ENCODE measurements around the gene AHCY. TPM values are rescaled to one million over a fixed set of nuclear protein-coding genes. Genes with fewer than 3 reads are reported as not detected.
"Not testable (repeated sequence)": the region's sequence is repeated elsewhere in the genome, so short reads cannot be mapped to it uniquely, and the experiment has no call there.

Gene AHCY
- total RNA-seq, 2 experiments from 2014 or later = 160 to 163 TPM

DNA sequence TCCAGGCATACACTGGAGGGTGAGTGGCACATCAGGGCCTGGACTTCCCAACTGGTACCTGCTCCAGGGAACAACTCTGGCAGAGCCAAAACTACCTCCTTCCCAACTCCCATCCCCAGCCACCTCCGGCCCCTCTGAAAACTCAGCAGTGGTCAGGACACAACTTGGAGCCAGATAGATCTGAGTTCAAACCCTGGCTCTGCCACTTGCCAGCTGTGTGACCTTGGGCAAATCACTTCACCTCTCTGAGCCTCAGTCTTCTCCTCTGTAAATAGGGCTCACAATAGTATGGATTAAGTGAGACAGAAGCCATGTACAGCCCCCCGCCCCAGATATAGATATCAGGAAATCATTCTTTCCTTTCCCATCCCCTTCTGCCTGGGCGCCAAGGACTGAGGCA is 10.7 kb downstream of the AHCY start:
- no peaks in the 10 kb centered on the region for H3K27me3 Mint-ChIP-seq

GRCh38 chr20:34290471-34290870 is 12.7 kb downstream of the AHCY start:
- no peak for DNase-seq
- intact Hi-C loops (cut with micrococcal nuclease) = no loop called here
- Mint-ChIP-seq H3K27me3 (no peaks in the 10 kb centered on the region), H3K4me3 (no peak overlapping the region), H3K27ac (no peak overlapping the region), H3K36me3 (peaks cover 51% of the 10 kb centered on the region), H3K4me1 (ENCODE audit: low read depth) (no peaks in the 10 kb centered on the region), H3K9me3 (no peaks in the 10 kb centered on the region)
- ChIA-PET CTCF (no interaction called here), POLR2A (no interaction called here)

More for the DNA sequence above, 10.7 kb downstream of the AHCY start:
- no peak overlapping the region for H3K4me3 Mint-ChIP-seq
- intact Hi-C loops (cut with micrococcal nuclease) = no loop called here
- CTCF ChIA-PET = no interaction called here
- peaks cover 44% of the 10 kb centered on the region for H3K36me3 Mint-ChIP-seq
- no peaks in the 10 kb centered on the region for H3K4me1 Mint-ChIP-seq (ENCODE audit: low read depth)
- POLR2A ChIA-PET = no interaction called here
- H3K27ac Mint-ChIP-seq = no peak overlapping the region
- DNase-seq = no peak
- H3K9me3 Mint-ChIP-seq = no peaks in the 10 kb centered on the region

DNA sequence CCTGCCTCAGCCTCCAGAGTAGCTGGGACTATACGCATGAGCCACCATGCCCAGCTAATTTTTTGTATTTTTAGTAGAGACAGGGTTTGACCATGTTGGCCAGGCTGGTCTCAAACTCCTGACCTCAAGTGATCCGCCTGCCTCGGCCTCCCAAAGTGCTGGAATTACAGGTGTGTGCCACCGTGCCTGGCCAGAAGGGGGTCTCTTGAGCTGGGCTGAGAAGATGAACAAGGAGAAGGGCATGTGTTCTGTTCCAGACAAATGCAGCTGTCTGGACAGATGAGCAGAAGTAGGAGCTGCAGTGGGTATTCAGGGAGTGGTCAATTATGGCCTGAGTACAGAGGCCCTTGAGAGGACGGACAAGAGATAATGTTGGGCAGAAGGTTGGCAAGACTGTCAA is 15.7 kb downstream of the AHCY start:
- ChIA-PET POLR2A (interaction anchor here (0.7 kb wide), 1 partner anchor 33 kb away, joined by 3 read pairs; no protein-coding TSS in a partner anchor), CTCF (interaction anchor here (0.6 to 1.2 kb wide), 3 partner anchors 100 to 509 kb away, joined by 3 to 4 read pairs (median 3); no protein-coding TSS in a partner anchor)
- intact Hi-C loops (cut with micrococcal nuclease); H3K4me1 Mint-ChIP-seq (ENCODE audit: low read depth); H3K9me3 Mint-ChIP-seq; H3K4me3 Mint-ChIP-seq; H3K27ac Mint-ChIP-seq; H3K27me3 Mint-ChIP-seq; DNase-seq: not testable (repeated sequence)
- peaks cover 46% of the 10 kb centered on the region for H3K36me3 Mint-ChIP-seq

DNA sequence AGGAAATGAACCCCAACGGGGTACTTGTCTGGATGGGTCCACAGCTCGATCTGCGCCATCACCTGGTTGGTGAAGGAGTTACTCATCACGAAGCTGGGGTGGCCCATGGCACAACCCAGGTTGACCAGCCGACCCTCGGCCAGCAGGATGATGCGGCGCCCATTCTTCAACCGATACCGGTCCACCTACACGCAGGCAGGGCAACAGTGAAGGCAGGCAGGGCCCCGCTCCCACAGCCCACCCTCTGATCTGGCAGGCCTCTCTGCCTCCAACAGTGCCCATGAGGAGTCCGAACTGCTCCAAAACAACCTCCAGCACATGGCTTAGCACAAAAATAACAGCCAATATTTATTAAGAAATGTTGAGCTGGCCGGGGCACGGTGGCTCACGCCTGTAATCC is 17.7 kb downstream of the AHCY start:
- H3K4me3 Mint-ChIP-seq = no peak overlapping the region
- CTCF ChIA-PET = no interaction called here
- no peaks in the 10 kb centered on the region for H3K4me1 Mint-ChIP-seq (ENCODE audit: low read depth)
- no peaks in the 10 kb centered on the region for H3K9me3 Mint-ChIP-seq
- POLR2A ChIA-PET = no interaction called here
- no peaks in the 10 kb centered on the region for H3K27me3 Mint-ChIP-seq
- peaks cover 37% of the 10 kb centered on the region for H3K36me3 Mint-ChIP-seq
- DNase-seq = no peak
- H3K27ac Mint-ChIP-seq = no peak overlapping the region
- intact Hi-C loops (cut with micrococcal nuclease) = no loop called here

DNA sequence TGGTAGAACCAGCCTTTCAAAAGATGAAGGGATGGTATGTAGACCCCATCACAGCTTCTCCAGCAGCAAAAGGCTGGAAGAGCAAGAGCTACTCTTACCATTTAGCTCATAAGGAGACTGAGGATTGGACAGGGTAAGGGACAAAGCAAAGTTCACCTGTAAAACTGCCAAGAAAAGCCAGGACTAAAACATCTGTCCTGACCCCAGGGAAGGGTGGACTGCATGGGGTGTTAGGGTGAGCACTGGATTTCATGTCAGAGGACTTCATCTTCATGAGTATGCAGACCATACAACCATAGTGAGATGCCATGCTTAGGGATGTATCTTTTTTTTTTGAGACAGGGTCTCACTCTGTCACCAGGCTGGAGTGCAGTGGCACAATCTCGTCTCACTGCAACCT is 19.3 kb downstream of the AHCY start:
- POLR2A ChIA-PET = no interaction called here
- no peaks in the 10 kb centered on the region for H3K4me1 Mint-ChIP-seq (ENCODE audit: low read depth)
- no peak overlapping the region for H3K4me3 Mint-ChIP-seq
- no peaks in the 10 kb centered on the region for H3K27me3 Mint-ChIP-seq
- intact Hi-C loops (cut with micrococcal nuclease) = no loop called here
- peaks cover 40% of the 10 kb centered on the region for H3K36me3 Mint-ChIP-seq
- no peak overlapping the region for H3K27ac Mint-ChIP-seq
- H3K9me3 Mint-ChIP-seq = no peaks in the 10 kb centered on the region
- CTCF ChIA-PET = interaction anchor here (0.6 kb wide), 1 partner anchor 41 kb away, joined by 3 read pairs; no protein-coding TSS in a partner anchor
- DNase-seq = no peak

- Mint-ChIP-seq H3K27ac (no peak overlapping the region), H3K36me3 (peaks cover 43% of the 10 kb centered on the region), H3K9me3 (no peaks in the 10 kb centered on the region), H3K27me3 (no peaks in the 10 kb centered on the region), H3K4me1 (ENCODE audit: low read depth) (no peaks in the 10 kb centered on the region), H3K4me3 (no peak overlapping the region)
- ChIA-PET POLR2A (interaction anchor here (0.6 kb wide), 1 partner anchor 182 kb away, joined by 3 read pairs; no protein-coding TSS in a partner anchor), CTCF (no interaction called here)
- intact Hi-C loops (cut with micrococcal nuclease) = no loop called here
- no peak for DNase-seq
Observed at GRCh38 chr20:34282041-34282440, 21.1 kb downstream of the AHCY start.

- ChIA-PET CTCF (no interaction called here), POLR2A (no interaction called here)
- DNase-seq = no peak
- Mint-ChIP-seq H3K27me3 (no peaks in the 10 kb centered on the region), H3K4me1 (ENCODE audit: low read depth) (no peaks in the 10 kb centered on the region), H3K27ac (no peak overlapping the region), H3K36me3 (peaks cover 40% of the 10 kb centered on the region), H3K9me3 (no peaks in the 10 kb centered on the region), H3K4me3 (no peak overlapping the region)
- intact Hi-C loops (cut with micrococcal nuclease) = no loop called here
Observed at GRCh38 chr20:34281177-34281576, 22.0 kb downstream of the AHCY start.

DNA sequence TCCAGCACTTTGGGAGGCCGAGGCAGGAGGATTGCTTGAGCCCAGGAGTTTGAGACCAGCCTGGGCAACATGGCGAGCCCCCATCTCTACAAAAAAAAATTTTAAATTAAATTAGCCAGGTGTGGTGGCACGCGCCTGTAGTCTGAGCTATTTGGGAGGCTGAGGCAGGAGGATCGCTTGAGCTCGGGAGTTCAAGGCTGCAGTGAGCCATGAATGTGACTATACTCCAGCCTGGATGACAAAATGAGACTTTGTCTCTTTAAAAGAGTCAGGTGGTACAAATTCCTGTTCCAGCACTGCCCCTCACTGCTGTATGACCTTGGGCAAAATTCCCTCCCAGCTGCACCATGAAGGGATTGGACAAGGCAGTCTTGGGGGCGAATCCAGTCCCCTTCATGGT is 28.5 kb downstream of the AHCY start:
- Mint-ChIP-seq H3K4me1 (ENCODE audit: low read depth) (peaks cover 8% of the 10 kb centered on the region), H3K4me3 (no peak overlapping the region), H3K36me3 (peaks cover 42% of the 10 kb centered on the region), H3K9me3 (no peaks in the 10 kb centered on the region), H3K27me3 (no peaks in the 10 kb centered on the region), H3K27ac (no peak overlapping the region)
- ChIA-PET CTCF (no interaction called here), POLR2A (no interaction called here)
- intact Hi-C loops (cut with micrococcal nuclease) = no loop called here
- DNase-seq = no peak

GRCh38 chr20:34271956-34272355 is 31.2 kb downstream of the AHCY start:
- ChIA-PET POLR2A (no interaction called here), CTCF (no interaction called here)
- H3K4me3 Mint-ChIP-seq = no peak overlapping the region
- H3K27ac Mint-ChIP-seq = no peak overlapping the region
- intact Hi-C loops (cut with micrococcal nuclease) = no loop called here
- peaks cover 31% of the 10 kb centered on the region for H3K36me3 Mint-ChIP-seq
- H3K27me3 Mint-ChIP-seq = peaks cover 5% of the 10 kb centered on the region
- DNase-seq = no peak
- H3K9me3 Mint-ChIP-seq = no peaks in the 10 kb centered on the region
- H3K4me1 Mint-ChIP-seq (ENCODE audit: low read depth) = peaks cover 14% of the 10 kb centered on the region

GRCh38 chr20:34269996-34270627 is 33.0 kb downstream of the AHCY start:
- Mint-ChIP-seq H3K36me3 (peaks cover 22% of the 10 kb centered on the region), H3K4me3 (no peak overlapping the region), H3K4me1 (ENCODE audit: low read depth) (peaks cover 14% of the 10 kb centered on the region), H3K27ac (no peak overlapping the region), H3K27me3 (peaks cover 5% of the 10 kb centered on the region), H3K9me3 (no peaks in the 10 kb centered on the region)
- no peak for DNase-seq
- CTCF ChIA-PET = interaction anchor here (0.6 to 1.0 kb wide), 2 partner anchors 15 to 842 kb away, joined by 3 to 4 read pairs; no protein-coding TSS in a partner anchor
- intact Hi-C loops (cut with micrococcal nuclease) = no loop called here
- POLR2A ChIA-PET = interaction anchor here (0.6 kb wide), 1 partner anchor 33 kb away, joined by 3 read pairs; the partner anchor contains the start of gene AHCY

DNA sequence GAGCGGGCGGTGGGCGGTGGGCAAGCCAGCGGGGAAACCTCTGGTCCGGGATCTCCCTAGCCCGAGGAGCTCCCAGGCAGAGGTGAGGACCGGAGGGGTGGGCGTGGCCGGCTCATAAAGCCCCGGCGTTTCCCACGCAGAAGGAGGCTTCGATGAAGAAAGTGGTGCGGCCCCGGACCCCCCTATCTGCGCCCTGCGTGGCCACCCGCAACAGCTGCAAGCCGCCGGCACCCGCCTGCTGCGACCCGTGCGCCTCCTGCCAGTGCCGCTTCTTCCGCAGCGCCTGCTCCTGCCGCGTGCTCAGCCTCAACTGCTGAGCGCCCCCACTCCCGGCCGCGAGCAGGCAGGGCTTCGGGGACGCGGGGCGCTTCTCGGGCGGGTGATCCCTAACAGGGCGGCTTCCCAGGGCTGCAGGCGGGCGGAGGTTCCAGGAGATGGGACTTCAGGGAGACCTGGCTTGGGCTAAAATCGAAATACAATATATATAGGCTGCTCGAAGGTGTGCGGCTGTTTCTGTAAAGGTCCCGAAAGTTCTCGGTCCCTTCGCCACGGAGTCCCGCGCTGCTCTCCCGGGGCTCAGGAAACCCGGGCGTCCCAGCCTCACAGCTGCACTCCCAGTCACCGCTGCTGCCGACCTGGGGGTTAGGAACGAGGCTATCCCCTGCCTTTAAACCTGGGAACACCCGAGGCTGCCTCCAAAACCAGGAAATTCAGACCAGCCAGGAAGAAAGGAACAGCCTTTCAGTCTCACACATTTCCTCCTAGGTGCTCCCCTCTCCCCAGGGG is 34.1 kb downstream of the AHCY start:
- intact Hi-C loops (cut with micrococcal nuclease) = no loop called here
- Mint-ChIP-seq H3K4me3 (no peak overlapping the region), H3K27me3 (peaks cover 5% of the 10 kb centered on the region), H3K9me3 (no peaks in the 10 kb centered on the region), H3K4me1 (ENCODE audit: low read depth) (peaks cover 14% of the 10 kb centered on the region), H3K36me3 (peaks cover 18% of the 10 kb centered on the region), H3K27ac (no peak overlapping the region)
- ChIA-PET CTCF (interaction anchor here (0.6 to 0.8 kb wide), 2 partner anchors 79 to 841 kb away, joined by 3 to 4 read pairs; no protein-coding TSS in a partner anchor), POLR2A (no interaction called here)
- DNase-seq = peak; percentile 25

DNA sequence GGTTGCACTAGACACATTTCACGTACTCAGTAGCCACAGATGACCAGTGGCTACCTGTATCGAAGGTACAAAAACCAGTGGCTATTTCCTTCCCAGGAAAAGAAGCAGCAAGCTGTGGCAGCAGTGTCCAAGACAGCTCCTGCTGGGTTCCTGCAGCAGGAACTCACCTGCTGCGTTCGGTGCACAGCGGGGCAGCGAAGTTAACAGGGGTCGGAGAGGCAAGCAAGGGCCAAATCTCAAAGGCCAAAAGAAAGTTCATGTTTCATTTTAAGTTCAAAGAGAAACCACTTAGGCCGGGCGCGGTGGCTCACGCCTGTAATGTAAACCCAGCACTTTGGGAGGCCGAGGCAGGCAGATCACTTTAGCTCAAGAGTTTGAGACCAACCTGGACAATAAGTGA is 35.0 kb downstream of the AHCY start:
- no peak overlapping the region for H3K4me3 Mint-ChIP-seq

More for the DNA sequence above, 35.0 kb downstream of the AHCY start:
- CTCF ChIA-PET = no interaction called here
- Mint-ChIP-seq H3K27ac (no peak overlapping the region), H3K36me3 (peaks cover 11% of the 10 kb centered on the region), H3K9me3 (no peaks in the 10 kb centered on the region), H3K27me3 (peaks cover 5% of the 10 kb centered on the region), H3K4me1 (ENCODE audit: low read depth) (peaks cover 14% of the 10 kb centered on the region)
- intact Hi-C loops (cut with micrococcal nuclease) = no loop called here
- POLR2A ChIA-PET = no interaction called here
- DNase-seq = no peak
